ENCODE results near the gene CCN6. TPM values are rescaled to one million over a fixed set of nuclear protein-coding genes. Genes with fewer than 3 reads are reported as not detected.

Gene CCN6
- polyA plus RNA-seq, 1 donor from 2014 or later: not detected

GRCh38 chr6:112106562-112106961 lies 52.7 kb downstream of the CCN6 start:
- Mint-ChIP-seq H3K4me1 (no peaks in the 10 kb centered on the region), H3K27ac (no peak overlapping the region), H3K4me3 (no peak overlapping the region), H3K9me3 (peaks cover 0 to 8% (median 4%) of the 10 kb centered on the region in 3 donors), H3K36me3 (peaks cover 3% of the 10 kb centered on the region), H3K27me3 (peaks cover 1% of the 10 kb centered on the region)

DNA sequence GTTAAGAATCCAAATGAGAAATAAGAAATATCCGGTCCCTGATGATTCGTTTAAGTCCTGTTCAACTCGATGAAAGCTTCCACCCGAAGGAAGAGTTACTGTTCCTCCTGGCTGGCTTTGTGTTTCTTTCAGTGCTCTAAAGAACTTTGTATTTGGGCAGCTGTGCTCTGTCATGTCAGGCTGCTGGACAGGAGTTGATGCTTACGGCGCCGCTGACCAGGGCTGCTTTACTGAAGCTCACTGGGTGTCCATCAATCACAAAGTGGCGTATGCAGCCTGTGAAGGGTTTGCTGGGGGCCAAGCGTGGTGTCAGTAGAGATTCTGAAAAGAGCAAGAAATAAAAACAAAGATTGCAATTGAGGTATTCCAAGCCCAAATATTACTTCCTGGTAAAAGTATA lies 55.4 kb downstream of the CCN6 start:
- Mint-ChIP-seq H3K36me3 (no peaks in the 10 kb centered on the region), H3K9me3 (peaks cover 0 to 8% (median 4%) of the 10 kb centered on the region in 3 donors), H3K4me3 (no peak overlapping the region), H3K27ac (no peak overlapping the region), H3K27me3 (peaks cover 4% of the 10 kb centered on the region), H3K4me1 (no peaks in the 10 kb centered on the region)

GRCh38 chr6:112113431-112113830 lies 59.5 kb downstream of the CCN6 start:
- no peaks in the 10 kb centered on the region for H3K9me3 Mint-ChIP-seq
- H3K27me3 Mint-ChIP-seq: peaks cover 5% of the 10 kb centered on the region
- no peak overlapping the region for H3K27ac Mint-ChIP-seq
- H3K4me1 Mint-ChIP-seq: no peaks in the 10 kb centered on the region
- H3K36me3 Mint-ChIP-seq: no peaks in the 10 kb centered on the region
- no peak overlapping the region for H3K4me3 Mint-ChIP-seq

DNA sequence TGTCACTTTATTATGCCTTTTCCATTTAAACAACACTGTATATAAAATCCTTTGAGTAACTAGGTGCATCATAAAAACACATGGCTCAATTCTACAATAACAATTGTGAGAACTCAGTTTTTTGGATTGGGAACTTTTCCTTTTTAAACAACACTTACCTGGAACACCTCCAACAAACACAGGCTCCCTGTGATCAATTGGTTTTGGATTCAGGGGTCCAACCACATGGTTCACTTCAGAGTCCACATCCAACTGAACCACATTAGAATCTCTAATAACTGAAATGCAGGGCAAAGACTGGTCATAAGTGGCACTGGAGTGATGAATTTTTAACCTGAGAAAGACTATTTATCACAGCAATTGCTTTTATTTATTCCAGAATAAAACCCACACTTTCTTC lies 60.0 kb downstream of the CCN6 start:
- peaks cover 5% of the 10 kb centered on the region for H3K27me3 Mint-ChIP-seq
- no peak overlapping the region for H3K4me3 Mint-ChIP-seq
- H3K36me3 Mint-ChIP-seq: no peaks in the 10 kb centered on the region
- no peak overlapping the region for H3K27ac Mint-ChIP-seq
- no peaks in the 10 kb centered on the region for H3K9me3 Mint-ChIP-seq
- no peaks in the 10 kb centered on the region for H3K4me1 Mint-ChIP-seq

DNA sequence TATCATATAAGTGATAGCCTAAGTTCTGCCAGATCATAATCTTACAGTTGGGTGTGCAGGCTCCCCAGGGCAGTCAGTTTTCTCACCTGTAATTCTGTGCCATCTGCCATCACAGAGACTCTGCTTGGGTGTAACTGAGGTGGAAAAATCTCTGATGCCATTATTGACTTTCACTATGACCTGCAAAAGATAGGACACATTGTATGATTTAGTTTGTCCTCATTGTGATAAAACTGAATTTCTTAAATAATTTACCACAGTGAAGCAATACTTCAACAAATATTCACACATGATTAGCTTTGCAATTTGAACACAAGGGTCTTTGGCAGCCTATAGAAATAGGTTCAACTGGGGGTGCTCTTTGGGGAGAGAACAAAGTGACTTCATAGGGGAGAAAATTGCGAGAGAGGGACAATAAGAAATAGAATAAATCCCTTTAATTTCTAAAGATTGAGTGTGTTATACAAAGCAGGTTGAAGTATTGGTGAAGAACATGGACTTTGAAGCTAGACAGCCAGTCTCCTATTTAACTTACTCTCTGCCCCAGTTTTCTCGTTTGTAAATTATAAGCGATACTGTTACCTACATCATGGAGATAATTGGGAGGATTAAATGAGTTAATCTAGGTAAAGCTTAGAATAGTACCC lies 60.8 kb downstream of the CCN6 start:
- Mint-ChIP-seq H3K4me3 (no peak overlapping the region), H3K27ac (no peak overlapping the region), H3K36me3 (no peaks in the 10 kb centered on the region), H3K27me3 (peaks cover 7% of the 10 kb centered on the region), H3K9me3 (no peaks in the 10 kb centered on the region), H3K4me1 (no peaks in the 10 kb centered on the region)

DNA sequence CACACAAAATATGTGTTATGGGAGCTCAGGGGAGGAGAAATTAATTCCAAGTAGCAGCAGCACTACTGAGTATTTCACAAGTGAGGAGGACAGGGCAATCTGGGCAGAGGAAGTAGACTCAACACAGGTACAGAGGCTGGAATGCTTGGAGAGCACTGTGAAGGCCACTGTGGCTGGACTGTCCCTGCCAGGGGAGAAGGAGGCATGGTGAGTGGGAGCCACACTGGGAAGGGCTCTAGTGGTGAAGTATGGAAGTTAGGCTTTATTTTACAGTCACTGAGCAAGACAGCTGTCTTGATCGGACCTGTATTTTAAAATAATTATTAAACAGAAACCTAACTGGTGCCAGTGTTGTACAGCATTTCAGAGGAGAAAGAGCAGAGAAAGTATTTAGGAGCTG lies 62.3 kb downstream of the CCN6 start:
- Mint-ChIP-seq H3K9me3 (no peaks in the 10 kb centered on the region), H3K4me1 (no peaks in the 10 kb centered on the region), H3K36me3 (no peaks in the 10 kb centered on the region), H3K27me3 (peaks cover 7% of the 10 kb centered on the region), H3K4me3 (no peak overlapping the region), H3K27ac (no peak overlapping the region)

- no peak overlapping the region for H3K27ac Mint-ChIP-seq
- no peaks in the 10 kb centered on the region for H3K36me3 Mint-ChIP-seq
- peaks cover 3% of the 10 kb centered on the region for H3K27me3 Mint-ChIP-seq
Measured at GRCh38 chr6:112117554-112117953, 63.6 kb downstream of the CCN6 start.

DNA sequence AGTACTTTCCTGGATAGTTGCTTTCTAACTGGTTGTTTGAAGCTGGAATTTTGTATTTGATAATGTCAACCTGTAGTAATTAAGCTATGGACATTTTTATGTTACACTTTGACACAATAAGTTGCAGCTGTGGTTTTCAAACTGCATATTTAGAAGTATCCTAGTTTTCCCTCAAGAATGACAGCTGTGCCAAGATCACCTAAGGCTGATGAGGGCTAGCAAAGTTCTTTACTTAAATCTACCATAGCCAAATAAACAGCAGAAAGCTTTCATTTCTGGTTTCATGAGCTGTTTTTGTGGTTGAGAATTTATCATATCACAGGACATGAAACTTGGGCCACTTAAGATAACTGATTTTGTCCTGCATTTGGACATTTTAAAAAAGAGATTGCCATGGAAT lies 64.1 kb downstream of the CCN6 start:
- peaks cover 4% of the 10 kb centered on the region for H3K27me3 Mint-ChIP-seq
- no peaks in the 10 kb centered on the region for H3K36me3 Mint-ChIP-seq
- no peak overlapping the region for H3K27ac Mint-ChIP-seq
- no peaks in the 10 kb centered on the region for H3K9me3 Mint-ChIP-seq
- H3K4me1 Mint-ChIP-seq: no peaks in the 10 kb centered on the region
- no peak overlapping the region for H3K4me3 Mint-ChIP-seq

More at GRCh38 chr6:112117554-112117953, 63.6 kb downstream of the CCN6 start:
- Mint-ChIP-seq H3K4me1 (no peaks in the 10 kb centered on the region), H3K9me3 (no peaks in the 10 kb centered on the region), H3K4me3 (no peak overlapping the region)

Other genes with a start within 250 kb of the CCN6 start
- gene FYN, start 180.7 kb upstream of the CCN6 start, polyA plus RNA-seq: 45.9 TPM
- gene TUBE1, start 33.4 kb downstream of the CCN6 start, polyA plus RNA-seq: 11.6 TPM
- 2.9 TPM for gene FAM229B, start 33.5 kb downstream of the CCN6 start, polyA plus RNA-seq
- gene LAMA4, start 200.5 kb downstream of the CCN6 start, polyA plus RNA-seq: not detected